ENCODE measurements around the gene DDIAS.

DNA sequence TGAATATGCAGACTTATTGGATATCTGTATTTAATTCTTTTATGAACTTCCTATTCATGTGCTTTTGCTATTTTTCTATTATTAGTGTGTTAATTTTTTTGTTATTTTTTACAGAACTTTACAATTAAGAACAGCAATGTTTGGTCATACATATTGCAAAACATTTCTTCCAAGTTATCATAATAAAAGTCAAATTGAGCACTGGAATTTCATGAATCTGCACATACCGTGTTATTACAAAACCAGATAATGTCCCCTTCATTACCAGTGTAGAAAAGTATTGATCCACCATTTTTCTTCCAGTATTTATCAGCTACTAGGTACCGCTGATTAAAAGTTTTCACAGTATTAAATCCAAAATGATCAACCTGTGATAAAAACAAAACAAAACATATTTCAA, 41.8 kb upstream of the DDIAS start:
- TF ChIP-seq, protein P1, sequence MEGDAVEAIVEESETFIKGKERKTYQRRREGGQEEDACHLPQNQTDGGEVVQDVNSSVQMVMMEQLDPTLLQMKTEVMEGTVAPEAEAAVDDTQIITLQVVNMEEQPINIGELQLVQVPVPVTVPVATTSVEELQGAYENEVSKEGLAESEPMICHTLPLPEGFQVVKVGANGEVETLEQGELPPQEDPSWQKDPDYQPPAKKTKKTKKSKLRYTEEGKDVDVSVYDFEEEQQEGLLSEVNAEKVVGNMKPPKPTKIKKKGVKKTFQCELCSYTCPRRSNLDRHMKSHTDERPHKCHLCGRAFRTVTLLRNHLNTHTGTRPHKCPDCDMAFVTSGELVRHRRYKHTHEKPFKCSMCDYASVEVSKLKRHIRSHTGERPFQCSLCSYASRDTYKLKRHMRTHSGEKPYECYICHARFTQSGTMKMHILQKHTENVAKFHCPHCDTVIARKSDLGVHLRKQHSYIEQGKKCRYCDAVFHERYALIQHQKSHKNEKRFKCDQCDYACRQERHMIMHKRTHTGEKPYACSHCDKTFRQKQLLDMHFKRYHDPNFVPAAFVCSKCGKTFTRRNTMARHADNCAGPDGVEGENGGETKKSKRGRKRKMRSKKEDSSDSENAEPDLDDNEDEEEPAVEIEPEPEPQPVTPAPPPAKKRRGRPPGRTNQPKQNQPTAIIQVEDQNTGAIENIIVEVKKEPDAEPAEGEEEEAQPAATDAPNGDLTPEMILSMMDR (IDR thresholded peaks at IDR 0.05) = no peak
- TF ChIP-seq POLR2A (IDR thresholded peaks at IDR 0.05) = no peak

Data from Peyer's patch (tissue), 4 donors.